H1 (cell line): ENCODE results near the gene CFAP54. TPM values are rescaled to one million over a fixed set of nuclear protein-coding genes. Genes with fewer than 3 reads are reported as not detected.

Experiments used
- CHD2 ChIP-seq: IDR thresholded peaks from 2 replicates; pipeline ENCODE4 v1.6.1; 2012; ENCODE audit warnings: low read length, improper control_type of control experiment
- HDAC6 ChIP-seq: IDR thresholded peaks from one replicate; pipeline ENCODE4 v1.7.1; 2012; ENCODE audit warnings: low read depth, mild to moderate bottlenecking, inconsistent platforms, low read length, moderate library complexity
- POLR2AphosphoS5 ChIP-seq: IDR thresholded peaks from 2 replicates; pipeline ENCODE4 v1.6.1; 2011; ENCODE audit warnings: low read depth, low read length
- polyA plus RNA-seq, 7 experiments: library from polyadenylated mRNA; depleted of rRNA in 3 of 7; stranded (reverse) in 5 of 7; unstranded in 2 of 7; fragments of >200 nt in 5 of 7; fragments of 200-250 nt in 2 of 7; gene quantifications; 1 replicate in 5 of 7; 2 replicates in 1 of 7; 4 replicates in 1 of 7; pipeline versions ENCODE4 v1.2.1 to v1.2.3, GENCODE V29; 2011 to 2013; ENCODE audit warnings: missing spikeins in 2 of 7, mixed read lengths in 2 of 7
- total RNA-seq: library from RNA; stranded (reverse); fragmentation: NEBNext Ultra II Directional; extraction: Animal tissue kit (Norgen Biotek cat#: 25700); gene quantifications from 2 replicates; pipeline ENCODE4 v1.2.1, GENCODE V29; 2021
- TF ChIP-seq, protein P1 (sequence below): fragments of 300-600 bp; sonication (generic); IDR thresholded peaks from 2 replicates; pipeline ENCODE4 v1.7.1; 2012; ENCODE audit warnings: low read length, moderate library complexity, mild to moderate bottlenecking, inconsistent platforms; ENCODE audit not compliant: insufficient replicate concordance

The CFAP54 gene
- total and polyA plus RNA-seq, 2 of the 8 experiments (the other 6 are each of a cell fraction or from before 2014, with no cell fraction given) = 0.17 to 0.33 TPM

DNA sequence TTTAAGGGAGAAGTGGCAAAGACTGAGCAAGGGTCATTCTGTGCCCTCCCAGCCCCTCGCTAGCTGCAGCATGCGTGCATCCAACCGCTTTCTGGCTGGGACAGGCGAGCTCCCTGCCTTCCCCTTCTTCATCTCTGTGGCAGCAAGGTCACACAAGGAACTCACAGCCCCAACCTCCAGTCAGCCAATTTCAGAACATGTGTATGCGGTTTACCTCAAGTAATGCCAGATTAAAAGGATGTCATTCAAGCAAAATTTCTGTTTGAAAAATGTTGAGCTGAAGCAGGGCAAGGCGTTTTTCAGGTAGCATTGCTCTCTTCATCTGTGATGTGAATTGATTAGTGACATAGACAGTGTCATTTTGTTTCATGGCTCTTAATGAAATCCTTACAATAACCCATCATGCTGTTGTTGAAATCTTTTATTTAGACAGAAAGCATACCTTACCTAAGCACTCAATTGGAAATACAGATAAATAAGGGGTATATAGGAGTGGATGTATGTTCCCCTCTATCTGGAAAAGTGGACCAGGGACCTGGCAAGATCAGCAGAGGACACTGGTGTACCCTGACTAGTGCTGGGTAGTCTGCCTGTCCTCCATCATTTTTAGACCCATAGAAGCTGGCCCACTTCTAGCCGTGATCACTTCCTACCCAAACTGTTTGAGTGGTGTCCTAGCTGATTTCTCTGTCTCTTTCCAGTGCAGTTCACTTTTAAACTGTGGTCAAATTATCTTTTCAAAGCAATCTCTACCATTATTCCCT is 334.9 kb downstream of the CFAP54 start (continued):
- TF ChIP-seq, protein P1, sequence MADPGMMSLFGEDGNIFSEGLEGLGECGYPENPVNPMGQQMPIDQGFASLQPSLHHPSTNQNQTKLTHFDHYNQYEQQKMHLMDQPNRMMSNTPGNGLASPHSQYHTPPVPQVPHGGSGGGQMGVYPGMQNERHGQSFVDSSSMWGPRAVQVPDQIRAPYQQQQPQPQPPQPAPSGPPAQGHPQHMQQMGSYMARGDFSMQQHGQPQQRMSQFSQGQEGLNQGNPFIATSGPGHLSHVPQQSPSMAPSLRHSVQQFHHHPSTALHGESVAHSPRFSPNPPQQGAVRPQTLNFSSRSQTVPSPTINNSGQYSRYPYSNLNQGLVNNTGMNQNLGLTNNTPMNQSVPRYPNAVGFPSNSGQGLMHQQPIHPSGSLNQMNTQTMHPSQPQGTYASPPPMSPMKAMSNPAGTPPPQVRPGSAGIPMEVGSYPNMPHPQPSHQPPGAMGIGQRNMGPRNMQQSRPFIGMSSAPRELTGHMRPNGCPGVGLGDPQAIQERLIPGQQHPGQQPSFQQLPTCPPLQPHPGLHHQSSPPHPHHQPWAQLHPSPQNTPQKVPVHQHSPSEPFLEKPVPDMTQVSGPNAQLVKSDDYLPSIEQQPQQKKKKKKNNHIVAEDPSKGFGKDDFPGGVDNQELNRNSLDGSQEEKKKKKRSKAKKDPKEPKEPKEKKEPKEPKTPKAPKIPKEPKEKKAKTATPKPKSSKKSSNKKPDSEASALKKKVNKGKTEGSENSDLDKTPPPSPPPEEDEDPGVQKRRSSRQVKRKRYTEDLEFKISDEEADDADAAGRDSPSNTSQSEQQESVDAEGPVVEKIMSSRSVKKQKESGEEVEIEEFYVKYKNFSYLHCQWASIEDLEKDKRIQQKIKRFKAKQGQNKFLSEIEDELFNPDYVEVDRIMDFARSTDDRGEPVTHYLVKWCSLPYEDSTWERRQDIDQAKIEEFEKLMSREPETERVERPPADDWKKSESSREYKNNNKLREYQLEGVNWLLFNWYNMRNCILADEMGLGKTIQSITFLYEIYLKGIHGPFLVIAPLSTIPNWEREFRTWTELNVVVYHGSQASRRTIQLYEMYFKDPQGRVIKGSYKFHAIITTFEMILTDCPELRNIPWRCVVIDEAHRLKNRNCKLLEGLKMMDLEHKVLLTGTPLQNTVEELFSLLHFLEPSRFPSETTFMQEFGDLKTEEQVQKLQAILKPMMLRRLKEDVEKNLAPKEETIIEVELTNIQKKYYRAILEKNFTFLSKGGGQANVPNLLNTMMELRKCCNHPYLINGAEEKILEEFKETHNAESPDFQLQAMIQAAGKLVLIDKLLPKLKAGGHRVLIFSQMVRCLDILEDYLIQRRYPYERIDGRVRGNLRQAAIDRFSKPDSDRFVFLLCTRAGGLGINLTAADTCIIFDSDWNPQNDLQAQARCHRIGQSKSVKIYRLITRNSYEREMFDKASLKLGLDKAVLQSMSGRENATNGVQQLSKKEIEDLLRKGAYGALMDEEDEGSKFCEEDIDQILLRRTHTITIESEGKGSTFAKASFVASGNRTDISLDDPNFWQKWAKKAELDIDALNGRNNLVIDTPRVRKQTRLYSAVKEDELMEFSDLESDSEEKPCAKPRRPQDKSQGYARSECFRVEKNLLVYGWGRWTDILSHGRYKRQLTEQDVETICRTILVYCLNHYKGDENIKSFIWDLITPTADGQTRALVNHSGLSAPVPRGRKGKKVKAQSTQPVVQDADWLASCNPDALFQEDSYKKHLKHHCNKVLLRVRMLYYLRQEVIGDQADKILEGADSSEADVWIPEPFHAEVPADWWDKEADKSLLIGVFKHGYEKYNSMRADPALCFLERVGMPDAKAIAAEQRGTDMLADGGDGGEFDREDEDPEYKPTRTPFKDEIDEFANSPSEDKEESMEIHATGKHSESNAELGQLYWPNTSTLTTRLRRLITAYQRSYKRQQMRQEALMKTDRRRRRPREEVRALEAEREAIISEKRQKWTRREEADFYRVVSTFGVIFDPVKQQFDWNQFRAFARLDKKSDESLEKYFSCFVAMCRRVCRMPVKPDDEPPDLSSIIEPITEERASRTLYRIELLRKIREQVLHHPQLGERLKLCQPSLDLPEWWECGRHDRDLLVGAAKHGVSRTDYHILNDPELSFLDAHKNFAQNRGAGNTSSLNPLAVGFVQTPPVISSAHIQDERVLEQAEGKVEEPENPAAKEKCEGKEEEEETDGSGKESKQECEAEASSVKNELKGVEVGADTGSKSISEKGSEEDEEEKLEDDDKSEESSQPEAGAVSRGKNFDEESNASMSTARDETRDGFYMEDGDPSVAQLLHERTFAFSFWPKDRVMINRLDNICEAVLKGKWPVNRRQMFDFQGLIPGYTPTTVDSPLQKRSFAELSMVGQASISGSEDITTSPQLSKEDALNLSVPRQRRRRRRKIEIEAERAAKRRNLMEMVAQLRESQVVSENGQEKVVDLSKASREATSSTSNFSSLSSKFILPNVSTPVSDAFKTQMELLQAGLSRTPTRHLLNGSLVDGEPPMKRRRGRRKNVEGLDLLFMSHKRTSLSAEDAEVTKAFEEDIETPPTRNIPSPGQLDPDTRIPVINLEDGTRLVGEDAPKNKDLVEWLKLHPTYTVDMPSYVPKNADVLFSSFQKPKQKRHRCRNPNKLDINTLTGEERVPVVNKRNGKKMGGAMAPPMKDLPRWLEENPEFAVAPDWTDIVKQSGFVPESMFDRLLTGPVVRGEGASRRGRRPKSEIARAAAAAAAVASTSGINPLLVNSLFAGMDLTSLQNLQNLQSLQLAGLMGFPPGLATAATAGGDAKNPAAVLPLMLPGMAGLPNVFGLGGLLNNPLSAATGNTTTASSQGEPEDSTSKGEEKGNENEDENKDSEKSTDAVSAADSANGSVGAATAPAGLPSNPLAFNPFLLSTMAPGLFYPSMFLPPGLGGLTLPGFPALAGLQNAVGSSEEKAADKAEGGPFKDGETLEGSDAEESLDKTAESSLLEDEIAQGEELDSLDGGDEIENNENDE = no peak
- TF ChIP-seq POLR2AphosphoS5 (no peak), HDAC6 (no peak), CHD2 (no peak)
- TF ChIP-seq, all 59 proteins: peak for 0
